HepG2 (cell line): ENCODE measurements around the gene DGAT2. TPM values are rescaled to one million over a fixed set of nuclear protein-coding genes. Genes with fewer than 3 reads are reported as not detected.

Experiments used
- ATAC-seq: fragments of 200-7000 bp; cut with Tn5 transposase; 3 replicates; pipeline ENCODE4 v1.9.1; 2020; ENCODE audit warnings: mild to moderate bottlenecking, moderate library complexity
- BruUV-seq: library from RNA; stranded (reverse); fragments of 400-500 nt; replicated peaks from 2 replicates; lab custom pipeline; 2021; lab: Mats Ljungman, UMichigan
- CTCF ChIA-PET: fragments of 300-600 bp; formaldehyde crosslinking; extraction: SDS; loops from one replicate; lab custom pipeline; 2021; ENCODE audit warnings: low total read pairs, inconsistent platforms, low intra/inter-chr PET ratio; lab: Yijun Ruan, JAX
- POLR2A ChIA-PET: fragments of 350-600 bp; sonication (Branson Sonifier 250); formaldehyde crosslinking; loops from one replicate; lab custom pipeline; 2020; ENCODE audit warnings: antibody characterized with exemption, inconsistent platforms; lab: Yijun Ruan, JAX
- DNase-seq: peaks from one replicate; pipeline ENCODE4 v3.0.0-alpha.2; 2015; ENCODE audit warnings: low spot score
- FAIRE-seq: peaks from 3 replicates; lab custom pipeline; 2011; peaks lifted over from hg19 to GRCh38; lab: Jason Lieb, UNC
- H2AFZ ChIP-seq: one replicate; pipeline ENCODE4 v1.6.1; 2011; ENCODE audit warnings: low read length, inconsistent platforms
- H3K27ac ChIP-seq: fragments of 300-600 bp; 3 replicates; pipeline ENCODE4 v1.8.0; 2011; ENCODE audit warnings: mixed run types, mild to moderate bottlenecking, mixed read lengths, low read length, inconsistent platforms; ENCODE audit not compliant: insufficient read depth; ENCODE audit errors: extremely low read length
- H3K27me3 ChIP-seq, 2 experiments: fragments of 200-600 bp in 1 of 2; 2 replicates in 1 of 2; 3 replicates in 1 of 2; pipeline versions ENCODE4 v1.6.0 to v1.8.0; 2011; ENCODE audit warnings: low read length in 2 of 2, mild to moderate bottlenecking in 2 of 2, moderate library complexity in 2 of 2, inconsistent platforms in 1 of 2; ENCODE audit not compliant: insufficient read depth in 2 of 2, control insufficient read depth in 1 of 2
- H3K36me3 ChIP-seq, 2 experiments: fragments of 200-600 bp in 1 of 2; replicated peaks in 1 of 2; 2 replicates in 1 of 2; 3 replicates in 1 of 2; pipeline versions ENCODE4 v1.5.1 to v1.8.0; 2011; ENCODE audit warnings: low read length in 2 of 2, inconsistent platforms in 1 of 2; ENCODE audit not compliant: insufficient read depth in 2 of 2, control insufficient read depth in 1 of 2
- H3K4me1 ChIP-seq: 2 replicates; pipeline ENCODE4 v1.5.1; 2012; ENCODE audit warnings: low read length, inconsistent platforms; ENCODE audit not compliant: insufficient read depth
- H3K4me2 ChIP-seq: 2 replicates; pipeline ENCODE4 v1.6.0; 2011; ENCODE audit warnings: low read depth, low read length, inconsistent platforms
- H3K4me3 ChIP-seq, 3 experiments: fragments of 200-600 bp in 1 of 3; sonication (generic), shearing (Covaris generic) in 1 of 3; replicated peaks in 1 of 3; 2 replicates each; pipeline ENCODE4 v1.5.1; 2011 to 2016; ENCODE audit warnings: low read length in 3 of 3, inconsistent platforms in 2 of 3, low read depth in 2 of 3, mild to moderate bottlenecking in 2 of 3, control low read depth in 1 of 3, mixed read lengths in 1 of 3; ENCODE audit not compliant: insufficient read depth in 1 of 3
- H3K79me2 ChIP-seq: one replicate; pipeline ENCODE4 v1.6.1; 2011; ENCODE audit warnings: low read length, inconsistent platforms; ENCODE audit not compliant: insufficient read depth
- H3K9ac ChIP-seq: 2 replicates; pipeline ENCODE4 v1.6.0; 2011; ENCODE audit warnings: mild to moderate bottlenecking, low read depth, low read length, inconsistent platforms; ENCODE audit not compliant: insufficient read depth
- H3K9me3 ChIP-seq: 2 replicates; pipeline ENCODE4 v1.5.1; 2012; ENCODE audit warnings: mild to moderate bottlenecking, low read length
- H4K20me1 ChIP-seq: 2 replicates; pipeline ENCODE4 v1.6.0; 2011; ENCODE audit warnings: inconsistent platforms, mild to moderate bottlenecking, low read length, moderate library complexity; ENCODE audit not compliant: insufficient read depth
- CBFB ChIP-seq: sonication (generic); formaldehyde crosslinking; IDR thresholded peaks from 2 replicates; pipeline ENCODE4 v1.4.0; 2020; ENCODE audit warnings: missing genetic modification reagents
- FOXK1 ChIP-seq: sonication (generic); formaldehyde crosslinking; IDR thresholded peaks from 2 replicates; pipeline ENCODE4 v1.4.0; 2020; ENCODE audit warnings: low read depth, missing genetic modification reagents, borderline replicate concordance
- MLLT10 ChIP-seq: sonication (generic); formaldehyde crosslinking; IDR thresholded peaks from 2 replicates; pipeline ENCODE4 v1.4.0; 2020; ENCODE audit warnings: missing genetic modification reagents
- NBN ChIP-seq: fragments of 450-650 bp; conservative IDR thresholded peaks from 2 replicates; pipeline ENCODE4 v1.6.1; 2017
- NCOA5 ChIP-seq: sonication (generic); formaldehyde crosslinking; IDR thresholded peaks from 2 replicates; pipeline ENCODE4 v1.4.0; 2020; ENCODE audit warnings: missing genetic modification reagents
- NR2C2 ChIP-seq: sonication (generic); formaldehyde crosslinking; IDR thresholded peaks from 2 replicates; pipeline ENCODE4 v1.4.0; 2020; ENCODE audit warnings: missing genetic modification reagents, mild to moderate bottlenecking, moderate library complexity, borderline replicate concordance
- ZBTB7A ChIP-seq: sonication (generic); formaldehyde crosslinking; IDR thresholded peaks from 2 replicates; pipeline ENCODE4 v1.8.0; 2022; ENCODE audit warnings: mild to moderate bottlenecking, missing genetic modification reagents
- ZNF274 ChIP-seq: sonication (generic); formaldehyde crosslinking; IDR thresholded peaks from 2 replicates; pipeline ENCODE4 v1.5.1; 2020; ENCODE audit warnings: mild to moderate bottlenecking, missing genetic modification reagents
- ZNF547 ChIP-seq: sonication (generic); formaldehyde crosslinking; IDR thresholded peaks from 2 replicates; pipeline ENCODE4 v1.5.1; 2020; ENCODE audit warnings: mild to moderate bottlenecking, missing genetic modification reagents
- WGBS: methylation state at CpG from one replicate; pipeline ENCODE4 v1.1.6; 2017; ENCODE audit warnings: low lambda C conversion rate; 5-methylcytosine and 5-hydroxymethylcytosine counted together
- in situ Hi-C: cut with HindIII; loops from 2 replicates; pipeline ENCODE4 v1.10.0; 2017; ENCODE audit warnings: low pct_unique_long_range_greater_than_20kb; ENCODE audit not compliant: extremely low pct_ligation_motif_present
- intact Hi-C: fragments of 100-400 bp; cut with micrococcal nuclease; formaldehyde crosslinking; loops from one replicate; pipeline ENCODE4 v1.10.0; 2022; ENCODE audit not compliant: unreplicated experiment
- polyA plus RNA-seq, 8 experiments: library from polyadenylated mRNA; depleted of rRNA in 3 of 8; stranded (reverse) in 7 of 8; unstranded in 1 of 8; fragments of >200 nt; fragmentation: Illumina TruSeq in 4 of 8; extraction: Trizol in 4 of 8; gene quantifications; 2 replicates each; pipeline versions ENCODE4 v1.2.1 to v1.2.3, GENCODE V29; 2011 to 2016; ENCODE audit warnings: low read depth in 4 of 8, missing spikeins in 1 of 8, mixed read lengths in 1 of 8; ENCODE audit not compliant: insufficient read depth in 1 of 8
- total RNA-seq, 5 experiments: library from RNA; depleted of rRNA; stranded (reverse); fragments of >200 nt; fragmentation: Illumina TruSeq; extraction: Trizol; gene quantifications; 2 replicates each; pipeline ENCODE4 v1.2.3, GENCODE V29; 2016; ENCODE audit warnings: low read depth in 1 of 5
- TF ChIP-seq, protein P1 (sequence below): sonication (generic); formaldehyde crosslinking; IDR thresholded peaks from 2 replicates; pipeline ENCODE4 v1.5.0; 2020; ENCODE audit warnings: mild to moderate bottlenecking, missing genetic modification reagents, borderline replicate concordance

DGAT2 gene
- total and polyA plus RNA-seq, 2 of the 13 experiments (the other 11 are each of a cell fraction or from before 2014, with no cell fraction given): 39.0 to 65.6 TPM

DNA sequence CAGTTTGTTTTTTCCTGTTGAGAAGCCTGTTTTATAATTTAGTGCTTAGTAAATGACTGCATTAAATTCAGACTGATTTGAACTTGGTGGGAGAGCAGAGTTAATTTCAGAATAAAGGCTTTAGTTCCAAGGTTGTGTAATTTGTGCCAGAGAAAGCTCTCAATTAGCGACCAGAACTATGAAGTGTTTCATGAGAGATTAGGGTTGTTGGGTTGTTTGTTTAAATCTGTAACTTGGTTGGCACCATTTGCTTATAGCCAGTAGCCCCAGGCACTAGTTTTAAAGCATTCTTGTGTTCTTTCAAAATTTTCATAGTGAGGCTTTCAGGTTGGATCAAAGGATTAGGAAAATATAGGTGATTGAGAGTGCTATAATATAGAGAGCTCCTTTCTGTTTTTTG is 71.9 kb downstream of the DGAT2 start:
- H3K4me3 ChIP-seq: no peak overlapping the region
- no peak for TF ChIP-seq NCOA5 (CRISPR knock-in tag)
- no peak for TF ChIP-seq ZNF274 (CRISPR knock-in tag)
- no peak for TF ChIP-seq MLLT10 (CRISPR knock-in tag)
- no peak for TF ChIP-seq ZNF547 (CRISPR knock-in tag)
- TF ChIP-seq ZBTB7A (CRISPR knock-in tag): no peak
- TF ChIP-seq NBN: no peak
- no peak for TF ChIP-seq CBFB
- TF ChIP-seq NR2C2 (CRISPR knock-in tag): no peak
- TF ChIP-seq, protein P1, sequence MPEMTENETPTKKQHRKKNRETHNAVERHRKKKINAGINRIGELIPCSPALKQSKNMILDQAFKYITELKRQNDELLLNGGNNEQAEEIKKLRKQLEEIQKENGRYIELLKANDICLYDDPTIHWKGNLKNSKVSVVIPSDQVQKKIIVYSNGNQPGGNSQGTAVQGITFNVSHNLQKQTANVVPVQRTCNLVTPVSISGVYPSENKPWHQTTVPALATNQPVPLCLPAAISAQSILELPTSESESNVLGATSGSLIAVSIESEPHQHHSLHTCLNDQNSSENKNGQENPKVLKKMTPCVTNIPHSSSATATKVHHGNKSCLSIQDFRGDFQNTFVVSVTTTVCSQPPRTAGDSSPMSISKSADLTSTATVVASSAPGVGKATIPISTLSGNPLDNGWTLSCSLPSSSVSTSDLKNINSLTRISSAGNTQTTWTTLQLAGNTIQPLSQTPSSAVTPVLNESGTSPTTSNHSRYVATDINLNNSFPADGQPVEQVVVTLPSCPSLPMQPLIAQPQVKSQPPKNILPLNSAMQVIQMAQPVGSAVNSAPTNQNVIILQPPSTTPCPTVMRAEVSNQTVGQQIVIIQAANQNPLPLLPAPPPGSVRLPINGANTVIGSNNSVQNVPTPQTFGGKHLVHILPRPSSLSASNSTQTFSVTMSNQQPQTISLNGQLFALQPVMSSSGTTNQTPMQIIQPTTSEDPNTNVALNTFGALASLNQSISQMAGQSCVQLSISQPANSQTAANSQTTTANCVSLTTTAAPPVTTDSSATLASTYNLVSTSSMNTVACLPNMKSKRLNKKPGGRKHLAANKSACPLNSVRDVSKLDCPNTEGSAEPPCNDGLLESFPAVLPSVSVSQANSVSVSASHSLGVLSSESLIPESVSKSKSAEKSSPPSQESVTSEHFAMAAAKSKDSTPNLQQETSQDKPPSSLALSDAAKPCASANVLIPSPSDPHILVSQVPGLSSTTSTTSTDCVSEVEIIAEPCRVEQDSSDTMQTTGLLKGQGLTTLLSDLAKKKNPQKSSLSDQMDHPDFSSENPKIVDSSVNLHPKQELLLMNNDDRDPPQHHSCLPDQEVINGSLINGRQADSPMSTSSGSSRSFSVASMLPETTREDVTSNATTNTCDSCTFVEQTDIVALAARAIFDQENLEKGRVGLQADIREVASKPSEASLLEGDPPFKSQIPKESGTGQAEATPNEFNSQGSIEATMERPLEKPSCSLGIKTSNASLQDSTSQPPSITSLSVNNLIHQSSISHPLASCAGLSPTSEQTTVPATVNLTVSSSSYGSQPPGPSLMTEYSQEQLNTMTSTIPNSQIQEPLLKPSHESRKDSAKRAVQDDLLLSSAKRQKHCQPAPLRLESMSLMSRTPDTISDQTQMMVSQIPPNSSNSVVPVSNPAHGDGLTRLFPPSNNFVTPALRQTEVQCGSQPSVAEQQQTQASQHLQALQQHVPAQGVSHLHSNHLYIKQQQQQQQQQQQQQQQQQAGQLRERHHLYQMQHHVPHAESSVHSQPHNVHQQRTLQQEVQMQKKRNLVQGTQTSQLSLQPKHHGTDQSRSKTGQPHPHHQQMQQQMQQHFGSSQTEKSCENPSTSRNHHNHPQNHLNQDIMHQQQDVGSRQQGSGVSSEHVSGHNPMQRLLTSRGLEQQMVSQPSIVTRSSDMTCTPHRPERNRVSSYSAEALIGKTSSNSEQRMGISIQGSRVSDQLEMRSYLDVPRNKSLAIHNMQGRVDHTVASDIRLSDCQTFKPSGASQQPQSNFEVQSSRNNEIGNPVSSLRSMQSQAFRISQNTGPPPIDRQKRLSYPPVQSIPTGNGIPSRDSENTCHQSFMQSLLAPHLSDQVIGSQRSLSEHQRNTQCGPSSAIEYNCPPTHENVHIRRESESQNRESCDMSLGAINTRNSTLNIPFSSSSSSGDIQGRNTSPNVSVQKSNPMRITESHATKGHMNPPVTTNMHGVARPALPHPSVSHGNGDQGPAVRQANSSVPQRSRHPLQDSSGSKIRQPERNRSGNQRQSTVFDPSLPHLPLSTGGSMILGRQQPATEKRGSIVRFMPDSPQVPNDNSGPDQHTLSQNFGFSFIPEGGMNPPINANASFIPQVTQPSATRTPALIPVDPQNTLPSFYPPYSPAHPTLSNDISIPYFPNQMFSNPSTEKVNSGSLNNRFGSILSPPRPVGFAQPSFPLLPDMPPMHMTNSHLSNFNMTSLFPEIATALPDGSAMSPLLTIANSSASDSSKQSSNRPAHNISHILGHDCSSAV: no peak
- no peak for TF ChIP-seq FOXK1 (CRISPR knock-in tag)
- ChIA-PET POLR2A (no interaction called here), CTCF (no interaction called here)
- no peak overlapping the region for H3K27ac ChIP-seq
- H2AFZ ChIP-seq: no peak overlapping the region
- ATAC-seq (no peak), FAIRE-seq (no peak), DNase-seq (no peak)
- no peaks in the 10 kb centered on the region for H3K4me1 ChIP-seq
- no peak overlapping the region for H3K4me2 ChIP-seq
- H3K9ac ChIP-seq: no peak overlapping the region
- WGBS: 84% methylated on average over 1 of the region's 1 CpG
- in situ Hi-C loops: no loop called here
- H4K20me1 ChIP-seq: no peaks in the 10 kb centered on the region
- H3K79me2 ChIP-seq: peaks cover 10% of the 10 kb centered on the region
- no TSS peak for BruUV-seq
- no peaks in the 10 kb centered on the region for H3K9me3 ChIP-seq
- H3K36me3 ChIP-seq: peaks cover 1 to 8% of the 10 kb centered on the region in 2 experiments; a peak in 4 of 5 replicates
- no peaks in the 10 kb centered on the region for H3K27me3 ChIP-seq
- intact Hi-C loops: no loop called here
